KMS-11 (cell line): ENCODE results near the gene TSPY9.
"Not testable (repeated sequence)": the region's sequence is repeated elsewhere in the genome, so short reads cannot be mapped to it uniquely, and the experiment has no call there.

ENCODE experiments used
- H2AFZ ChIP-seq: fragments of 200-600 bp; sonication (generic); 2 replicates; pipeline ENCODE4 v1.6.1; 2016; ENCODE audit warnings: antibody characterized with exemption, mixed run types, low read depth
- H3K27ac ChIP-seq: fragments of 200-600 bp; sonication (generic); 2 replicates; pipeline ENCODE4 v1.6.1; 2016; ENCODE audit warnings: mild to moderate bottlenecking, mixed run types
- H3K27me3 ChIP-seq: fragments of 200-600 bp; sonication (generic); 2 replicates; pipeline ENCODE4 v1.6.1; 2017; ENCODE audit warnings: mild to moderate bottlenecking, low read depth, mixed run types, moderate library complexity; ENCODE audit not compliant: insufficient read depth
- H3K36me3 ChIP-seq: fragments of 200-600 bp; sonication (generic); 2 replicates; pipeline ENCODE4 v1.6.1; 2017; ENCODE audit warnings: mild to moderate bottlenecking, mixed run types; ENCODE audit not compliant: insufficient read depth
- H3K4me1 ChIP-seq: fragments of 200-600 bp; sonication (generic); 2 replicates; pipeline ENCODE4 v1.6.1; 2016; ENCODE audit warnings: mild to moderate bottlenecking, low read depth, mixed run types; ENCODE audit not compliant: poor library complexity, severe bottlenecking
- H3K4me2 ChIP-seq: fragments of 200-600 bp; sonication (generic); 2 replicates; pipeline ENCODE4 v1.7.0; 2016; ENCODE audit warnings: mild to moderate bottlenecking, mixed run types
- H3K4me3 ChIP-seq: fragments of 200-600 bp; sonication (generic); IDR thresholded peaks from 2 replicates; pipeline ENCODE4 v1.6.1; 2017; ENCODE audit warnings: low read depth, low read length, mixed read lengths; ENCODE audit not compliant: insufficient read depth
- H3K79me2 ChIP-seq: fragments of 200-600 bp; sonication (generic); 2 replicates; pipeline ENCODE4 v1.6.1; 2016; ENCODE audit warnings: low read depth, mixed run types; ENCODE audit not compliant: insufficient read depth
- H3K9ac ChIP-seq: fragments of 200-600 bp; sonication (generic); 2 replicates; pipeline ENCODE4 v1.6.1; 2016; ENCODE audit warnings: mild to moderate bottlenecking, mixed run types
- H4K20me1 ChIP-seq: fragments of 200-600 bp; sonication (generic); 2 replicates; pipeline ENCODE4 v1.6.1; 2016; ENCODE audit warnings: mild to moderate bottlenecking, mixed run types; ENCODE audit not compliant: insufficient read depth

The TSPY9 gene

GRCh38 chrY:9486967-9487366 is at the start of gene TSPY9:
TSS of gene TSPY9 (plus strand) at chrY:9487267. CDS start at chrY:9487313, 46 bp downstream.
- H3K4me2 ChIP-seq, H3K4me1 ChIP-seq, H3K79me2 ChIP-seq, H4K20me1 ChIP-seq, H3K4me3 ChIP-seq, H2AFZ ChIP-seq, H3K9ac ChIP-seq, H3K27ac ChIP-seq, H3K36me3 ChIP-seq, H3K27me3 ChIP-seq: not testable (repeated sequence)

GRCh38 chrY:9466655-9467054 is 20.4 kb upstream of the TSPY9 start, which contains the start of gene TSPY1:
TSS of gene TSPY1 (plus strand) at chrY:9466955. CDS start at chrY:9467001, 46 bp downstream.
- H3K4me1 ChIP-seq, H3K27me3 ChIP-seq, H3K27ac ChIP-seq, H3K36me3 ChIP-seq, H3K4me3 ChIP-seq, H4K20me1 ChIP-seq, H3K4me2 ChIP-seq, H3K9ac ChIP-seq, H2AFZ ChIP-seq, H3K79me2 ChIP-seq: not testable (repeated sequence)

- not testable (repeated sequence) for H3K79me2 ChIP-seq, H3K9ac ChIP-seq, H2AFZ ChIP-seq, H3K4me2 ChIP-seq, H4K20me1 ChIP-seq, H3K4me3 ChIP-seq, H3K27ac ChIP-seq, H3K4me1 ChIP-seq, H3K27me3 ChIP-seq, H3K36me3 ChIP-seq
Observed at GRCh38 chrY:9504396-9504795, 17.3 kb downstream of the TSPY9 start.

GRCh38 chrY:9516287-9516686 is 29.2 kb downstream of the TSPY9 start:
- not testable (repeated sequence) for H3K9ac ChIP-seq, H3K27ac ChIP-seq, H3K4me3 ChIP-seq, H3K27me3 ChIP-seq, H3K79me2 ChIP-seq, H3K4me1 ChIP-seq, H3K36me3 ChIP-seq, H2AFZ ChIP-seq, H3K4me2 ChIP-seq, H4K20me1 ChIP-seq

GRCh38 chrY:9527580-9527979 is 40.5 kb downstream of the TSPY9 start, which contains the start of gene TSPY10:
TSS of gene TSPY10 (plus strand) at chrY:9527880. CDS start at chrY:9527926, 46 bp downstream.
- not testable (repeated sequence) for H3K4me3 ChIP-seq, H4K20me1 ChIP-seq, H3K79me2 ChIP-seq, H3K9ac ChIP-seq, H3K27me3 ChIP-seq, H2AFZ ChIP-seq, H3K4me1 ChIP-seq, H3K4me2 ChIP-seq, H3K36me3 ChIP-seq, H3K27ac ChIP-seq
